Measurements from ENCODE around the gene LEF1. TPM values are rescaled to one million over a fixed set of nuclear protein-coding genes. Genes with fewer than 3 reads are reported as not detected.

The LEF1 gene
- total and polyA plus RNA-seq, 2 donors (not counting 3 experiments of a cell fraction or from before 2014, with no cell fraction given) = 0.46 TPM; not detected in 1

GRCh38 chr4:107999932-108000539 is 168.7 kb downstream of the LEF1 start:
- H3K9me1 ChIP-seq (replicated peaks; ENCODE audit: control insufficient read depth, extremely low read depth, insufficient read depth, low read length) = no peaks in the 10 kb centered on the region
- TF ChIP-seq JUN (IDR thresholded peaks at IDR 0.05; ENCODE audit: borderline replicate concordance, insufficient read depth, insufficient read length, low read depth) (no peak), FOS (IDR thresholded peaks at IDR 0.05; ENCODE audit: borderline replicate concordance, insufficient read depth, low read length) (no peak), EZH2 (IDR thresholded peaks at IDR 0.05; ENCODE audit: borderline replicate concordance, low read depth, low read length, severe bottlenecking) (no peak)
- H3K27ac ChIP-seq (ENCODE audit: insufficient read depth, low read depth, low read length) = no peak overlapping the region
- dilution Hi-C loops (cut with MboI; ENCODE audit: extremely low pct_ligation_motif_present, low sequenced_read_pairs) = no loop called here
- H3K9ac ChIP-seq (replicated peaks; ENCODE audit: extremely low read depth, insufficient read depth, low read length) = no peak overlapping the region
- no peaks in the 10 kb centered on the region for H3K4me1 ChIP-seq (ENCODE audit: control insufficient read depth, extremely low read depth, insufficient read depth, low read length)
- H3K27me3 ChIP-seq (ENCODE audit: control insufficient read depth in 2 of 2, insufficient read depth in 2 of 2, low read length in 2 of 2) = no peaks in the 10 kb centered on the region
- H3K4me3 ChIP-seq (replicated peaks in 1 of 3; ENCODE audit: insufficient read depth in 1 of 3, low read depth in 1 of 3, low read length in 3 of 3) = no peak overlapping the region
- no peak for FAIRE-seq
- ChIA-PET CTCF (interaction anchor here (2.4 kb wide), 1 partner anchor 19 kb away, joined by 6 read pairs; no protein-coding TSS in a partner anchor), POLR2A (no interaction called here)
- no peaks in the 10 kb centered on the region for H3K36me3 ChIP-seq (ENCODE audit: control insufficient read depth in 2 of 2, extremely low read depth in 1 of 2, insufficient read depth in 2 of 2, low read length in 2 of 2)
- H3K79me2 ChIP-seq (ENCODE audit: control insufficient read depth, insufficient read depth, low read length) = no peaks in the 10 kb centered on the region
- intact Hi-C loops (cut with micrococcal nuclease) = no loop called here
- H2AFZ ChIP-seq (ENCODE audit: low read depth, low read length) = no peak overlapping the region
- no peak for DNase-seq (ENCODE audit: low read depth, low spot score)
- H4K20me1 ChIP-seq (replicated peaks; ENCODE audit: control insufficient read depth, extremely low read depth, insufficient read depth, low read length) = no peaks in the 10 kb centered on the region
- H3K9me3 ChIP-seq (replicated peaks; ENCODE audit: control insufficient read depth, insufficient read depth, low read length) = no peaks in the 10 kb centered on the region
- no peak overlapping the region for H3K4me2 ChIP-seq (ENCODE audit: insufficient read depth, low read length)
- no TSS peak for BruUV-seq (replicated peaks)

- Histone ChIP-seq H3K4me3 (replicated peaks in 1 of 3; ENCODE audit: insufficient read depth in 1 of 3, low read depth in 1 of 3, low read length in 3 of 3) (no peak overlapping the region), H3K4me1 (ENCODE audit: control insufficient read depth, extremely low read depth, insufficient read depth, low read length) (no peaks in the 10 kb centered on the region), H3K9me1 (replicated peaks; ENCODE audit: control insufficient read depth, extremely low read depth, insufficient read depth, low read length) (no peaks in the 10 kb centered on the region), H2AFZ (ENCODE audit: low read depth, low read length) (no peak overlapping the region), H3K9ac (replicated peaks; ENCODE audit: extremely low read depth, insufficient read depth, low read length) (no peak overlapping the region), H3K27me3 (ENCODE audit: control insufficient read depth in 2 of 2, insufficient read depth in 2 of 2, low read length in 2 of 2) (no peaks in the 10 kb centered on the region), H3K79me2 (ENCODE audit: control insufficient read depth, insufficient read depth, low read length) (no peaks in the 10 kb centered on the region), H3K9me3 (replicated peaks; ENCODE audit: control insufficient read depth, insufficient read depth, low read length) (no peaks in the 10 kb centered on the region), H4K20me1 (replicated peaks; ENCODE audit: control insufficient read depth, extremely low read depth, insufficient read depth, low read length) (no peaks in the 10 kb centered on the region), H3K27ac (ENCODE audit: insufficient read depth, low read depth, low read length) (no peak overlapping the region), H3K4me2 (ENCODE audit: insufficient read depth, low read length) (no peak overlapping the region), H3K36me3 (ENCODE audit: control insufficient read depth in 2 of 2, extremely low read depth in 1 of 2, insufficient read depth in 2 of 2, low read length in 2 of 2) (no peaks in the 10 kb centered on the region)
- FAIRE-seq (no peak), DNase-seq (ENCODE audit: low read depth, low spot score) (no peak)
- no TSS peak for BruUV-seq (replicated peaks)
- no peak for TF ChIP-seq FOS (IDR thresholded peaks at IDR 0.05; ENCODE audit: borderline replicate concordance, insufficient read depth, low read length)
- no peak for TF ChIP-seq CTCF (IDR thresholded peaks at IDR 0.05; ENCODE audit: extremely low read depth in 1 of 2, insufficient read depth in 1 of 2, low read depth in 1 of 2, low read length in 2 of 2)
- no peak for TF ChIP-seq MAX (IDR thresholded peaks at IDR 0.05; ENCODE audit: insufficient read depth, insufficient read length)
- no peak for TF ChIP-seq POLR2AphosphoS5 (IDR thresholded peaks at IDR 0.05; ENCODE audit: insufficient read depth, low read depth, low read length)
- TF ChIP-seq GATA2 (IDR thresholded peaks at IDR 0.05; ENCODE audit: insufficient read depth, insufficient read length, low read depth, low read length) = no peak
- TF ChIP-seq EZH2 (IDR thresholded peaks at IDR 0.05; ENCODE audit: borderline replicate concordance, low read depth, low read length, severe bottlenecking) = no peak
- no peak for TF ChIP-seq POLR2A (IDR thresholded peaks at IDR 0.05; ENCODE audit: low read depth, low read length)
- no peak for TF ChIP-seq JUN (IDR thresholded peaks at IDR 0.05; ENCODE audit: borderline replicate concordance, insufficient read depth, insufficient read length, low read depth)
- no peak for TF ChIP-seq MYC (IDR thresholded peaks at IDR 0.05; ENCODE audit: low read depth, low read length)
- intact Hi-C loops (cut with micrococcal nuclease) (no loop called here), dilution Hi-C loops (cut with MboI; ENCODE audit: extremely low pct_ligation_motif_present, low sequenced_read_pairs) (no loop called here)
- ChIA-PET CTCF (no interaction called here), POLR2A (no interaction called here)
Measured at GRCh38 chr4:107997794-107998193, 170.9 kb downstream of the LEF1 start.

Measured in endothelial cell of umbilical vein (primary cell).